HG02798 (cell line): ENCODE results near the gene CPNE4.
"Not testable (repeated sequence)": the region's sequence is repeated elsewhere in the genome, so short reads cannot be mapped to it uniquely, and the experiment has no call there.

Experiments
- ATAC-seq: cut with Tn5 transposase; IDR thresholded peaks from one replicate; pipeline ENCODE4 v1.9.1; 2021; ENCODE audit warnings: mild to moderate bottlenecking; ENCODE audit not compliant: unreplicated experiment, poor library complexity

CPNE4 gene

DNA sequence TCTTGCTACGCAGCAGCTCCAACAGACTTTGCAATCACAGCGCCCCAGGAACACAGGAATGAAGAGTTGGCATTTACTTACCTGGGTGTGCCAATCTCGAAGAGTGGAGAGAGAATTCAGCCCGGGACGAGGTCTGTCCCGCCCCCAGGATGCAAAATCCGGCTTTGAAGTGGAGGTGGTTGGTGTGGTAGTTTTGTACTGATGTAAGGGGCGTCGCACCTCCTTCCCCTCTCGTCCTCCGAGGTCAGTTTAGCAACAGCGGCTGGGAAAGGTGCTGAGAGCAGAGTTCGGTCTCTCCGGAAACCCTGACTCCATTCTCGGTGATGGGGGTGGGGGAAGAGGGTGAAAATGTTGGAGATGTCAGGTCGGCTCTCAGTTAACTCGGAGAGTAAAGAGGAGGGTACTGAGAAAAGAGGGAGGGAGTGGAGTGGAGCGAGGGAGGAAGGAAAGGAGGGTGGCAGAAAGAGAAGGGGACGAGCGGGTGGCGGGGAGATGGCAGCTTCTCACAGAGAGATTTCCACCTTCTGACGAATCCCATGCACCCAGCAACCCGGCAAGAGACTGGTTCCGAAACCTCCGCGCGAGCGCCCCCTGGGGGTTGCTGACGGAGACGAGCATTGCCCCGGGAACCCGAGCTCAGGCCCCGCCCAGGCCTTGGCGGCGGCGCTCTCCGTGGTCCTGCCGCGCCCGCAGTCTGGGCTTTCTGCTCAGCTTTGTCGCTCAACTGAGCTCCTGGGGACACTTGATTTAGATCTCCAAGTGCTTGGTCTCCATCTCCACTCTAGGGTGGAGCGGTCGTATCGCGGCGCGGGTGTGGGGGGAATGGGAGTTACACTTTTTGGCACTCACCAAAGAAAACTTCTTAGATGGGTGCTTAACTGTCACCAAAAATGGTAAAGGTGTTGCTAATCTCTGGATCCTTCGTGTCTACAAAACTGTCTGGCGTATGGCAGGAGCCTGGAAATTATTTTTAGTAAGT lies at the start of gene CPNE4:
CPNE4 (minus strand) TSS at position 529 of the 979 bp plus-strand sequence.
- peak; percentile 79 for ATAC-seq

- no peak for ATAC-seq
Observed at GRCh38 chr3:132083583-132084279, 48.9 kb upstream of the CPNE4 start.

- ATAC-seq, result no peak
Observed at GRCh38 chr3:132083159-132083558, 48.3 kb upstream of the CPNE4 start.

DNA sequence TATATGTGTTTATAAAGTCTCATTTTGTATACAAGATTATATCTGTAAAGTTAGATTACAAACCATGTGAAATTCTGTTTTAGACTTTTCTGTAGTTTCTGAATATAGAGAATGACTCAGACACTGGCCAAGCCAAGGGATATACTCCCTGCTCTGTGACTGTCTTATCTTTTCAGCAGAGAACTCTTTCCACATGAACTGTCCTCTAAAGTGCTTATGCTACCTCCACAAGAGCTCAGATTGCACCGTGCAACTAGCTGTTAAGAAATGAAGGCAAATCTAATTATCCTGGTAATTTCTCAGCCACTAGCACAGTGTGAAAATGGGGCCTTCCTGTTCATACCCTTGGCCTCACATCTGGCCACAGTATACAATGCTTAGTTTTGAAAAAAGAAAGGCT lies 44.3 kb upstream of the CPNE4 start:
- ATAC-seq, result no peak

GRCh38 chr3:132073771-132074170 lies 39.0 kb upstream of the CPNE4 start:
- ATAC-seq, result no peak

DNA sequence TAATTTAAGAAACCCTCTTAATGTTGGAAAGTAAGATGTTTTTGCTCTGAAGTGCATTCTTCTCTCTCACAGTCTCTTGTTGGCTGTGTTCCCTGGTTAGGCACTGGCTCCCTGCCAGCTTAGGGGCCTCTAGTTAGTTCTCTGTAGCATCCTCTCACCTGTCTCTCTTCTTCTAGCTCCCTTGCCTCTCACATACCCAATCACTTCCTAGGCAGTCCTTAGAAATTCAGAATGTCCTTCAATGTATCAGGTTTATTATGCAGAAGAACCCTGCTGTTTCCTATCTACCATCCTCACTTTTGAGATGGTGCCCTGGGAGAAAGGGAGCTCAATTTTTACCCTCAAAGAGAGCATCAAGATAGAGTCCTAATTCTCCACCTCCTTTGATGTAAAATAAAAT lies 36.2 kb upstream of the CPNE4 start:
- no peak for ATAC-seq

GRCh38 chr3:132064114-132064513 lies 29.3 kb upstream of the CPNE4 start:
- ATAC-seq, result no peak

GRCh38 chr3:132062535-132062934 lies 27.7 kb upstream of the CPNE4 start:
- no peak for ATAC-seq

- ATAC-seq, result no peak
Observed at GRCh38 chr3:132055872-132056271, 21.1 kb upstream of the CPNE4 start.

- ATAC-seq, result no peak
Observed at GRCh38 chr3:132047209-132047608, 12.4 kb upstream of the CPNE4 start.

- not testable (repeated sequence) for ATAC-seq
Observed at GRCh38 chr3:132044874-132045273, 10.1 kb upstream of the CPNE4 start.

- ATAC-seq, result no peak
Observed at GRCh38 chr3:132042681-132043080, 7.9 kb upstream of the CPNE4 start.

GRCh38 chr3:132038198-132038825 lies 3.5 kb upstream of the CPNE4 start:
- no peak for ATAC-seq

- no peak for ATAC-seq
Observed at GRCh38 chr3:132037581-132037980, 2.8 kb upstream of the CPNE4 start.

DNA sequence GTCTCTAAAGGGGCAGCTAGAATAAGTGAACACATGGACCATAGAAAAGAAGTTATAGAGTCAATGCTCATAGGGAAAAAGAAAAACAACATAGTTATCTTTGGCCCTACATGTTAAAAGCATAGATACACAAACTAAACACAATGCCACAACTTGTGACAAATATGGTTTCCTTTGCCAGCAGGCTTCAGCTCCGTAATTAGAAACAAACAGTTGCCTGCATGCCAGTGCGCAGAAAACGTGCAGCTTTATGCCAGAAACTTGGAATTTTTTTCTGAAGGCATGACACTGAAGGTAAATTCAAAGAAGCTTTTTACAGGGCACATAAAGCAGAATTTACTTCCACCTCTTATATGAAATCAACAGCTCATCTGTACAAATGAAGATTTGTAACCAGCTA lies 2.2 kb upstream of the CPNE4 start:
- no peak for ATAC-seq

DNA sequence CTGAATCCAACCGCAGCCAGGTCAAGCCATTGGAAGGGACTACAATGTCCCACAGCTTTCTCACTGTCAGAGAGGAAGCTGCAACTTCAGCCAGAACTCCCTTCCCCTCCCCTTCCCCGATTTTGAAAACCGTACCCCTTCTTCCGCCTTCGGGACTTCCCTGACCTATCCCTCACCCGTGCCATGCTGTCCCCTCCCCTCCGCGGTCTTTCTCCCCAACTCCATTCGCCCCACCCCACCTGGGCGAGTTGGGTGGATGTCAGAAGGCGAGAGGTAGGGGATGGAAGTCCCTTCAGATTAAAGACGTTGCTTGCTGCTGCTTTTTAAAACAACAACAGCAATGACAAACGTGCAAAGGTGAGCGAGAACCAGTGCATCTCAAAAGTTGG lies 723 bp downstream of the CPNE4 start:
- no peak for ATAC-seq

DNA sequence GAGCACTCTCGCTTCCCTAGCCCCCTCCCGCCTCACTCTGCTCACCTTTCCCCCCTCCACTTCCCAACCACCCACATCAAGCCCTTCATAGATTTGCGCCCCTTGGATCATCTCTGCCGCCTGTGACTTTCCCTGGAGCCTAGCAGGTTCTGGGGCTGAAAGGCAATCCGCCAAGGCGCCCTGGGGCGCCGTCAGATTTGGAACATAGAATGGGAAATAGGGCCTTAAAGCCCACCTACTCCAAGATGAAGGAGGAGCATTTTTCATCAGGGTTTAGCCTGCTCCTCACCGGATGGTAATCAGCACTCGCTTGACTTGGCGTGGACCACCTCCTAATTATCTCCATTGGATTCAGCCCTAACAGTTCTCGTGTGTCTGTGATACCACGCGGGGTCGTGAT lies 1.3 kb downstream of the CPNE4 start:
- no peak for ATAC-seq

DNA sequence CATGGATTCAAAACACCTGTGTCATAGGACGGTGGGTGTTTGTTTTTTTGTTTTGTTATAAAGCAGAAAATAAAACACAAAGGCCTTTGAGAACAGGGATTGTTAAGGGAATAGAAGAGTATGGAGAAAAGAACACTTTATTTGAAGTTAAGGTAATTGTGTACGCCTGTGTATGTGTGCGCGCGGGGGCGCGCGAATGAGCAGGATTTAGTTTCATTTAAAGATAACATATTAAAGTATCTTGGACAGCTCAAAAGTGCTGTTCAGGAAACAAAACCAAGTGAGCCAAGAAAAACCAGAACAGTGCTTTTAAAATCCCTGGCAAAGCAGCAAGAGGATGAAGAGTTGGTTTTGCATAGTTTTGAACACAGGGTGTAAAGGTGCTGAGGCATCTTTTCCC lies 1.9 kb downstream of the CPNE4 start:
- no peak for ATAC-seq

DNA sequence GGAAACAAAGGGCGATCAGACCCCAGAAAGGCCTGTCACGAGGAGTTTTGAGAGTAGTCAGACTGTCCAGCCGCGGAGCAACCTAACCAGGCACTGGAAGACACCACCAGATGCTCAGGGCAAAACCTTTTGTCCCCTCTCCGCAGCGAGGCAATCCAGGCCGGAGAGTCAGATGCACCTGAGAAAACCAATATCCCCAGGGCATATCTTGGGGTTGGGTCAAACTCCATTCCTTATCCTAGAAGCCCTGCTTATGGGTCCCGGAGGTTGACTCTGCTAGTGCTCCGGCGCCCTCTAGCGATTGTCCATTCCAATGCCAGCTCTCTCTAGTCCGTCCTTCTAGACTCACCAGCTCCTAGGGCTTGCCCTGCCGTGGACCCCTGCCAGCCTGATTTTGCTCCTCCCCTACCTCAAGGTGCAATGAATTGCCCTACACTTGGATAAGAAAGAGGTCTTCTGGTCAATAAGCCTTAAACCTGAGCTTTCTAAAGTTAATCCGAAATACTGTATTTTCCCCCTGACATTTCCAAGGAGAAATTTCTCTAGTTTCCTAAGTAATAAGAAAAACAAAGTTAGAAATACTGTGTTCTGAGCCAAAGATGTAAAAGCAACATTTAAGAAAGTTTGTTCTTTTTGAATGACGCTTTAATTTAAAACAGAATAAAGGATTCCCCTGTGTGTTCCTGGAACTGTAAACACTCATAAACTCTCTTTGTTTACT lies 5.5 kb downstream of the CPNE4 start:
- peak; percentile 90 for ATAC-seq

DNA sequence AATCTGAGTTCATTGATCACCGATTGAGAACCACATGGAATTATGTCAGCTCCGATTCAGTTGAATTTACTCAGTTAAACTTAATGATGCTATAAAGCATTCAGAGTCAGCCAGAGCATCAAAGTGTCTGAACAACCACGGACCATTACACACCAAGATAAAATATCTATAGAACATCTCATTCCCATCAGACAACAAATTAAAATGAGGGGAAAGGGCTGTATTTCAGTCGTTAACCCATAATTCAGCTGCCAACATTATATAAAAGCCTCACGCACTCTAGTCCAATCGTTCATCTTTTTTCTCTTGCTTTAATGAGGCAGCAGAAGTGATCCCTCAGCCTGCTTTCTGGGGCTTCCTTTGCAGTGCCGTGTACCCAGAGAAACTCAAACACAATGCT lies 11.9 kb downstream of the CPNE4 start:
- ATAC-seq, result no peak
